Measurements from ENCODE around the gene CHRM2. TPM values are rescaled to one million over a fixed set of nuclear protein-coding genes. Genes with fewer than 3 reads are reported as not detected.

Gene CHRM2
- total and polyA plus RNA-seq, 2 of the 8 experiments (the other 6 are each of a cell fraction or from before 2014, with no cell fraction given): 0.17 to 0.32 TPM

DNA sequence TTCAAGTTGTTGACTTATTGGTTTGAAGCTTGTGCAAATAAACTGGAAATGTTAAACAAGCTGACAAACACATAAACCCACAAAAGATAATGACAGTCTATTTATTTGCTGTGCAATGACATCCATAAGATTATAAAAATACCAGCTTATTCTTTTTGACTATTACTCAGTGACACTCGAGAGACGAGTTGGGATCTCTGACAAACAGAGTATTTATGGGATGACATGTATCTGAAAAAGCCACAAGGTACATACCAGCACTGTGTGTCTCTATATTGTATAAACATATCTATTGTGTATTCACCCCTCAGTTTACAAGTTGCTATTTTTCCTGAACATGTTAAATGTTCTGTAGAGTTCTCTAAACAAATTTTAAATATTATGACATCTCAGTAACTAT is 88.9 kb downstream of the CHRM2 start:
- no peak overlapping the region for H3K4me2 ChIP-seq (ENCODE audit: insufficient read depth in 1 of 2, low read depth in 2 of 2, low read length in 2 of 2)
- H3K27me3 ChIP-seq (replicated peaks in 1 of 4; ENCODE audit: control insufficient read depth in 3 of 4, extremely low read depth in 1 of 4, insufficient read depth in 3 of 4, low read length in 3 of 4): peaks cover 0 to under 1% (median 0%) of the 10 kb centered on the region in 4 experiments; a peak in 1 of 7 replicates
- H3K27ac ChIP-seq (ENCODE audit: low read depth, low read length): no peak overlapping the region
- no peak overlapping the region for H4K5ac ChIP-seq (ENCODE audit: insufficient read length, low read depth, low read length)
- no peak overlapping the region for H3K4ac ChIP-seq (replicated peaks; ENCODE audit: insufficient read length, low read depth, low read length)
- H2BK12ac ChIP-seq (ENCODE audit: low read depth, low read length): no peak overlapping the region
- CTCF ChIA-PET (ENCODE audit: partially characterized antibody): no interaction called here
- TF ChIP-seq POU5F1 (IDR thresholded peaks at IDR 0.05; ENCODE audit: low read depth, low read length): no peak
- no peak for TF ChIP-seq SIX5 (IDR thresholded peaks at IDR 0.05; ENCODE audit: low read depth, low read length)
- TF ChIP-seq SIRT6 (IDR thresholded peaks at IDR 0.05; ENCODE audit: low read length): no peak
- no peak overlapping the region for H2BK5ac ChIP-seq (ENCODE audit: low read depth, low read length)
- no peaks in the 10 kb centered on the region for H3K36me3 ChIP-seq (ENCODE audit: control insufficient read depth in 2 of 4, insufficient read depth in 4 of 4, low read length in 3 of 4)
- no peaks in the 10 kb centered on the region for H3K4me1 ChIP-seq (replicated peaks in 1 of 4; ENCODE audit: control insufficient read depth in 3 of 4, insufficient read depth in 4 of 4, low read length in 3 of 4)
- H3K14ac ChIP-seq (ENCODE audit: insufficient read length): no peak overlapping the region
- no peaks in the 10 kb centered on the region for H3K23me2 ChIP-seq (ENCODE audit: low read depth, low read length)
- no peak overlapping the region for H2AFZ ChIP-seq (ENCODE audit: low read length)
- no peak for DNase-seq (ENCODE audit: low read depth in 1 of 2, low spot score in 2 of 2)
- H4K20me1 ChIP-seq (replicated peaks in 1 of 2; ENCODE audit: control insufficient read depth in 1 of 2, insufficient read depth in 2 of 2, low read length in 2 of 2): no peaks in the 10 kb centered on the region
- H3K9ac ChIP-seq (replicated peaks in 1 of 4; ENCODE audit: extremely low read depth in 1 of 4, low read depth in 3 of 4, low read length in 3 of 4): no peak overlapping the region
- no peak overlapping the region for H4K91ac ChIP-seq (replicated peaks; ENCODE audit: insufficient read length, low read length)
- H3K79me2 ChIP-seq (ENCODE audit: control insufficient read depth in 1 of 2, insufficient read depth in 2 of 2, low read length in 2 of 2): no peaks in the 10 kb centered on the region
- H3K23ac ChIP-seq (ENCODE audit: insufficient read length): no peak overlapping the region
- no peak overlapping the region for H2BK20ac ChIP-seq (ENCODE audit: low read length)
- H2BK15ac ChIP-seq (ENCODE audit: low read length): no peak overlapping the region
- 90% methylated on average over 2 of the region's 2 CpGs; no CpG with 5 or more reads in 1 of the 2 experiments for WGBS, 2 experiments (ENCODE audit: extremely low coverage in 1 of 2, insufficient coverage in 1 of 2, insufficient read length in 1 of 2, insufficient replicate concordance in 2 of 2, low coverage in 1 of 2, low lambda C conversion rate in 2 of 2, missing lambda C conversion rate in 1 of 2)
- FAIRE-seq: no peak
- no peak overlapping the region for H2BK120ac ChIP-seq (replicated peaks; ENCODE audit: low read depth, low read length)
- H3K79me1 ChIP-seq (ENCODE audit: low read depth, low read length): no peaks in the 10 kb centered on the region
- H2AK5ac ChIP-seq (ENCODE audit: low read depth, low read length): no peak overlapping the region
- no peak overlapping the region for H3K4me3 ChIP-seq (ENCODE audit: extremely low read depth in 1 of 4, insufficient read depth in 2 of 4, low read depth in 3 of 4, low read length in 4 of 4)
- H3K56ac ChIP-seq (replicated peaks; ENCODE audit: insufficient read length, low read depth, low read length): no peak overlapping the region
- H3K18ac ChIP-seq (ENCODE audit: extremely low read depth, low read length): no peak overlapping the region
- H4K8ac ChIP-seq (ENCODE audit: extremely low read depth, insufficient read depth, low read length): no peak overlapping the region
- POLR2A ChIA-PET (ENCODE audit: partially characterized antibody): no interaction called here
- peaks cover 0 to 2% of the 10 kb centered on the region in 2 experiments; a peak in 1 of 4 replicates for H3K9me3 ChIP-seq (ENCODE audit: insufficient read depth in 2 of 2, low read depth in 1 of 2, low read length in 1 of 2)

All from H1 (cell line).